SK-N-MC (cell line): Measurements from ENCODE around the gene FGFR3.

Source experiments
- EZH2 ChIP-seq: fragments of 200-600 bp; sonication (generic); IDR thresholded peaks from one replicate; pipeline ENCODE4 v1.6.1; 2017; ENCODE audit warnings: antibody characterized with exemption
- FOXP2 ChIP-seq: optimal IDR thresholded peaks from 2 replicates; pipeline ENCODE3; 2011; ENCODE audit warnings: mild to moderate bottlenecking, moderate library complexity; ENCODE audit not compliant: insufficient read depth; ENCODE audit errors: extremely low read length, control extremely low read depth
- POLR2AphosphoS5 ChIP-seq: IDR thresholded peaks from 2 replicates; pipeline ENCODE4 v1.6.1; 2012; ENCODE audit warnings: mild to moderate bottlenecking, low read depth, low read length, borderline replicate concordance

DNA sequence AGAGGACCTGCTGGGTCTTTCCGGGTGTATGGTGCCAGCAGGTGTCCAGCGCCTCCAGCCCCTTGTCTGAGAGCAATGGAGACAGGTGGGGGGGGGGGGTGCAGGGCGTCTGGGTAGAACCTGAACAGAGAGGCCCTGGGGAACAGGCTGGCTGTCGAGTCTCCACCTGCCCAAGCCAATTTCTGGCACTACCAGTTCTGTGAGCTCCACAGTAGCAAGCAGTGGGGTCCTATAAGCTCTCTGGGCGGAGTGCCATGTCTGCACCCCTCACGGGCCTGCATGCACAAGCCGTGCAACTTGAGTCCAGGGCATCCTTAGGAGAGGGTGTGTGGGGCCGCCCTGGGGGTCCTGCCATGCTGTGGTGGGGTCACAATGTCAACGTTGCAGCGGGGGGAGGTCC lies 10.1 kb upstream of the FGFR3 start:
- TF ChIP-seq FOXP2: no peak
- TF ChIP-seq EZH2: no peak
- TF ChIP-seq POLR2AphosphoS5: no peak
